Fibroblast of lung (primary cell): ENCODE data around the gene DEK.

Source experiments
- EZH2 ChIP-seq: IDR thresholded peaks from 2 replicates; pipeline ENCODE4 v1.5.1; 2012; ENCODE audit warnings: low read length, control low read depth, mild to moderate bottlenecking; ENCODE audit errors: missing control alignments
- TF ChIP-seq, protein P1 (sequence below), 2 donors: IDR thresholded peaks in 1 of 2; conservative IDR thresholded peaks in 1 of 2; 1 replicate in 1 of 2; 2 replicates in 1 of 2; pipeline ENCODE4 v1.5.1; 2011 to 2012; ENCODE audit warnings: low read length in 2 of 2, control low read depth in 1 of 2, inconsistent platforms in 1 of 2, low read depth in 1 of 2, mild to moderate bottlenecking in 1 of 2

DNA sequence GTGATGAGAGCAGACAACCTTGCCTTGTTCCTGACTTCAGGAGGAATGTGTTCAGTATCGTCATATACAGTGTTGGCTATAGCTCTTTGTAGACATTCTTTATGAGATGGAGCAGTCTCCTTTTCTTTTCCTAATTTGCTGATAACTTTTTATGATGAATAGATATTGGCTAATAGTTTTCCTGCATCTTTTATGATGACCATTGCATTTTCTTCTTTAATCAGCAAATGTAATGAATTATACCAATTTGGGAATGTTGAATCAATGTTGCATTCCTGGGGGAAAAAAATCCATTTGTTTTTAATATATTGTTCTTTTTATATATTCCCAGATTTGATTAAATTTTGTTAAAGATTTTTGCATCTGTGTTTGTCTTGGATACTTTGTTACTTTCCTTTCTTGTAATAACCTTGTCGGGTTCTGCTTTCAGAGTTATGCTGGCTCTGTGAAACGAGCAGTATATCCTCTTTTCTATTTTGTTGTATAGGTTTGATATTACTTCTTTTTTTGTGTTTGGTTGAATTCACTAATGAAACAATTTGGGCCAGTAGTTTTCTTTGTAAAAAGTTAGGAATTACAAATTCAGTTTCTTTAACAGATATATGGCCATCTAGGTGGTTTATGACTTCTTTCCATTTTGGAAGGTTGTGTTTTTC lies 85.2 kb downstream of the DEK start:
- TF ChIP-seq, protein P1, sequence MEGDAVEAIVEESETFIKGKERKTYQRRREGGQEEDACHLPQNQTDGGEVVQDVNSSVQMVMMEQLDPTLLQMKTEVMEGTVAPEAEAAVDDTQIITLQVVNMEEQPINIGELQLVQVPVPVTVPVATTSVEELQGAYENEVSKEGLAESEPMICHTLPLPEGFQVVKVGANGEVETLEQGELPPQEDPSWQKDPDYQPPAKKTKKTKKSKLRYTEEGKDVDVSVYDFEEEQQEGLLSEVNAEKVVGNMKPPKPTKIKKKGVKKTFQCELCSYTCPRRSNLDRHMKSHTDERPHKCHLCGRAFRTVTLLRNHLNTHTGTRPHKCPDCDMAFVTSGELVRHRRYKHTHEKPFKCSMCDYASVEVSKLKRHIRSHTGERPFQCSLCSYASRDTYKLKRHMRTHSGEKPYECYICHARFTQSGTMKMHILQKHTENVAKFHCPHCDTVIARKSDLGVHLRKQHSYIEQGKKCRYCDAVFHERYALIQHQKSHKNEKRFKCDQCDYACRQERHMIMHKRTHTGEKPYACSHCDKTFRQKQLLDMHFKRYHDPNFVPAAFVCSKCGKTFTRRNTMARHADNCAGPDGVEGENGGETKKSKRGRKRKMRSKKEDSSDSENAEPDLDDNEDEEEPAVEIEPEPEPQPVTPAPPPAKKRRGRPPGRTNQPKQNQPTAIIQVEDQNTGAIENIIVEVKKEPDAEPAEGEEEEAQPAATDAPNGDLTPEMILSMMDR (conservative IDR thresholded peaks at IDR 0.05 in 1 of 2, IDR thresholded peaks at IDR 0.05 in 1 of 2; ENCODE audit: low read depth in 1 of 2, low read length in 2 of 2) = no peak
- no peak for TF ChIP-seq EZH2
